ENCODE data around the gene BRI3BP.
"Not testable (repeated sequence)": the region's sequence is repeated elsewhere in the genome, so short reads cannot be mapped to it uniquely, and the experiment has no call there.

The BRI3BP gene

GRCh38 chr12:125024949-125025563, 31.6 kb downstream of the BRI3BP start:
- DNase-seq: no peak

- DNase-seq: no peak
These were observed 32.3 kb downstream of the BRI3BP start for GRCh38 chr12:125025606-125026235.

- no peak for DNase-seq
These were observed 34.7 kb downstream of the BRI3BP start for GRCh38 chr12:125028106-125028505.

- DNase-seq: peak; percentile 97
These were observed 36.4 kb downstream of the BRI3BP start for GRCh38 chr12:125029761-125030358.

- DNase-seq: not testable (repeated sequence)
These were observed 38.0 kb downstream of the BRI3BP start for GRCh38 chr12:125031471-125031870.

GRCh38 chr12:125032466-125033152, 39.2 kb downstream of the BRI3BP start:
- DNase-seq: no peak

- DNase-seq: no peak
These were observed 39.8 kb downstream of the BRI3BP start for GRCh38 chr12:125033288-125033687.

GRCh38 chr12:125038976-125039625, 45.7 kb downstream of the BRI3BP start:
- DNase-seq: no peak

- no peak for DNase-seq
These were observed 55.6 kb downstream of the BRI3BP start for GRCh38 chr12:125049093-125049458.

- no peak for DNase-seq
These were observed 57.0 kb downstream of the BRI3BP start for GRCh38 chr12:125050446-125050845.

GRCh38 chr12:125050868-125051267, 57.4 kb downstream of the BRI3BP start:
- DNase-seq: no peak

GRCh38 chr12:125053821-125054220, 60.4 kb downstream of the BRI3BP start:
- no peak for DNase-seq

GRCh38 chr12:125055591-125055990, 62.1 kb downstream of the BRI3BP start:
- DNase-seq: no peak

GRCh38 chr12:125056306-125056705, 62.9 kb downstream of the BRI3BP start:
- DNase-seq: no peak

- DNase-seq: no peak
These were observed 64.3 kb downstream of the BRI3BP start for GRCh38 chr12:125057708-125058107.

GRCh38 chr12:125061229-125061628, 67.8 kb downstream of the BRI3BP start:
- no peak for DNase-seq

- DNase-seq: not testable (repeated sequence)
These were observed 70.1 kb downstream of the BRI3BP start for GRCh38 chr12:125063522-125063921.

- no peak for DNase-seq
These were observed 71.0 kb downstream of the BRI3BP start for GRCh38 chr12:125064492-125064891.

- peak; percentile 88 for DNase-seq
These were observed 71.8 kb downstream of the BRI3BP start, which contains the start of gene AACS for GRCh38 chr12:125065021-125065918. Gene AACS, plus strand, starts transcription at chr12:125065435. Its CDS starts 150 bp downstream, at chr12:125065585.

- no peak for DNase-seq
These were observed 72.6 kb downstream of the BRI3BP start for GRCh38 chr12:125065919-125066570.

- no peak for DNase-seq
These were observed 74.9 kb downstream of the BRI3BP start for GRCh38 chr12:125068391-125068790.

- no peak for DNase-seq
These were observed 76.2 kb downstream of the BRI3BP start for GRCh38 chr12:125069616-125070015.

Measured in NCI-H82 (cell line).